Hair follicular keratinocyte (primary cell): Measurements from ENCODE around the gene RABL3. TPM values are rescaled to one million over a fixed set of nuclear protein-coding genes. Genes with fewer than 3 reads are reported as not detected.

Experiments
- total RNA-seq: library from RNA; depleted of rRNA; stranded (reverse); fragments of >200 nt; gene quantifications from 2 replicates; pipeline ENCODE4 v1.2.3, GENCODE V29; 2015

Gene RABL3
- total RNA-seq, result 11.6 and 14.4 TPM in 2 replicates

DNA sequence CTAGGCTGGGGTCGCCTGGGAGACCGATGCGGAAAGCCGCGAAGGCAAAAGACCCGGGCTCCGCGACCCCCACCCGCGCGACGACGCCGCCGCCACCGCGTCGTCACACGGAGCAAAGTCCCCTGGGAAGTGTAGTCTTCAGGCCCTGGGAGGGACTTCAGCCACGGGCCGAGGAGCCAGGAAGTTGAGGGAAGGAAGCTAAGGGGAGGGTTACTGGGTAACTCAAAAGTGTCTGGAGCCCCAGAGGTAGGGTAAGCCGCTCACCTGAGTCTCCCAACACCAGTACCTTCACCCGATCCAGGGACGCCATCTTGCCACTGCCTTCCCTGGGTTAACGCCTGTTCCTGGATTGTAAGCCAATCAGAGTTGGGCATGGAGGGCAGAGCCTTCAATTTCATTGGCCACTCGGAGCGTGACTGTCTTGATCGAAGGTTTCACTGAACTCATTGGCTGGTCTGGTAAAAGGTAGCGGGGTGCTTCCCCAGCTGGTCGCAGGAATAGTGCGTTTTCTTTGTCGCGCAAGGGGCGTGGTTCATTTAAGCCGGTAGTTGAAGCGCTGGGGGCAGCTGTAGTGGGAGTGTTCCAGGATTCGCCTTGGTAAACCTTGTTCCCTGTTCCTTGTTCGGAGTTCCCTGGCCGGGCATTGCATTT, at the start of gene RABL3, which contains the start of gene GTF2E1:
Gene RABL3, minus strand, starts transcription at position 319 of the 651 bp plus-strand sequence. Its CDS starts 9 bp downstream, at position 310.
Gene GTF2E1, plus strand, starts transcription at position 547 of the 651 bp plus-strand sequence. CDS start 7,809 bp downstream, outside the sequence.

DNA sequence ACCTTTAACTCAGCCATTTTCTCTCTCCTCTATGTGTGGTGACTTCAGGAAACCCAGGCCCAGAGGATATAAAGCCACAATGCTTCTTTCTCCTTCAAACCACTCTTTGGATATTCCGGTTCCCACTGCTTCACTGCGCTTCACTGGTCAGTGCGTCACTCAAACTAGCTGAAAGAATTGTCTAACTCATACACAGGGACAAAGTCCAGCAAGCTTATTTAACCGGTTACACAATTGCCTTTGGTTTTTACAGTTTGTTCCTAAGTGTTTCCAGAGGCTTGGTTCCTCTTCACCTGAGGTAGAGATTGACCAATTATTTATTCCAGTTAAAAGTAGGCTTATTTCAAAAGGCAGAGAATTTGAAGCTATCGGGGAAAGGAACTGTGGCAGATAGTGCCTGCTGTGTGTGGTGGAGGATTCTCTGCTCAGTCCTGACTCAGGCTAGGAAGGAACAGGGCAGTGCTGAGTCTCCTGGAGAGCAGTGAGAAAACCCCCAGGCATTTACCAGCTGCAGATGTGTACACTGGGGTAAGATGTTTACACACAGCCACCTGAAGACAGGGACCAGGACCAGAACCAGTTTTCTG, 60.1 kb downstream of the RABL3 start, which contains the start of gene HGD:
Gene HGD, minus strand, starts transcription at position 145 of the 587 bp plus-strand sequence. Its CDS starts 128 bp downstream, at position 17.

Other genes starting within 250 kb of the RABL3 start
- gene NDUFB4, start 146.2 kb downstream of the RABL3 start, total RNA-seq, result 130 and 138 TPM in 2 replicates
- not detected in 2 replicates for gene HGD, start 60.3 kb downstream of the RABL3 start, total RNA-seq
- 10.3 and 11.6 TPM in 2 replicates for gene GTF2E1, start 228 bp upstream of the RABL3 start, total RNA-seq
- gene STXBP5L, start 165.7 kb upstream of the RABL3 start, total RNA-seq, result not detected in 2 replicates